Superior temporal gyrus (tissue), 1 donor: Measurements from ENCODE around the gene SLC7A6OS.
A peak's percentile ranks its signal among the peaks of the same experiment; 100 is the strongest.
"Not testable (repeated sequence)": the region's sequence is repeated elsewhere in the genome, so short reads cannot be mapped to it uniquely, and the experiment has no call there.

ENCODE experiments used
- DNase-seq: peaks from one replicate; pipeline ENCODE4 v3.0.0-alpha.2; 2016; ENCODE audit errors: extremely low spot score

Gene SLC7A6OS

GRCh38 chr16:68298907-68299561 is 11.7 kb downstream of the SLC7A6OS start:
- DNase-seq: peak; percentile 54

- DNase-seq: no peak
Observed at GRCh38 chr16:68298312-68298711, 12.4 kb downstream of the SLC7A6OS start.

- DNase-seq: no peak
Observed at GRCh38 chr16:68297908-68298307, 12.8 kb downstream of the SLC7A6OS start.

GRCh38 chr16:68296693-68297092 is 14.1 kb downstream of the SLC7A6OS start:
- DNase-seq: no peak

GRCh38 chr16:68296291-68296690 is 14.5 kb downstream of the SLC7A6OS start:
- DNase-seq: no peak

- DNase-seq: no peak
Observed at GRCh38 chr16:68292425-68292824, 18.3 kb downstream of the SLC7A6OS start.

GRCh38 chr16:68291227-68291626 is 19.5 kb downstream of the SLC7A6OS start:
- no peak for DNase-seq

GRCh38 chr16:68290450-68290849 is 20.3 kb downstream of the SLC7A6OS start:
- DNase-seq: no peak

- DNase-seq: no peak
Observed at GRCh38 chr16:68289621-68290329, 21.0 kb downstream of the SLC7A6OS start.

GRCh38 chr16:68289202-68289601 is 21.5 kb downstream of the SLC7A6OS start:
- no peak for DNase-seq

GRCh38 chr16:68288796-68289195 is 21.9 kb downstream of the SLC7A6OS start:
- DNase-seq: not testable (repeated sequence)

GRCh38 chr16:68288252-68288650 is 22.5 kb downstream of the SLC7A6OS start:
- no peak for DNase-seq

- DNase-seq: no peak
Observed at GRCh38 chr16:68287276-68288251, 23.2 kb downstream of the SLC7A6OS start.

- DNase-seq: no peak
Observed at GRCh38 chr16:68286153-68287074, 24.3 kb downstream of the SLC7A6OS start.

GRCh38 chr16:68285683-68286082 is 25.1 kb downstream of the SLC7A6OS start:
- no peak for DNase-seq

- no peak for DNase-seq
Observed at GRCh38 chr16:68284847-68285246, 25.9 kb downstream of the SLC7A6OS start.

GRCh38 chr16:68283801-68284598 is 26.7 kb downstream of the SLC7A6OS start:
- DNase-seq: no peak

GRCh38 chr16:68283346-68283745 is 27.4 kb downstream of the SLC7A6OS start:
- no peak for DNase-seq

- DNase-seq: no peak
Observed at GRCh38 chr16:68282064-68282452, 28.7 kb downstream of the SLC7A6OS start.

- no peak for DNase-seq
Observed at GRCh38 chr16:68281368-68282063, 29.2 kb downstream of the SLC7A6OS start.
